ENCODE results near the gene MRPL39.

The MRPL39 gene

DNA sequence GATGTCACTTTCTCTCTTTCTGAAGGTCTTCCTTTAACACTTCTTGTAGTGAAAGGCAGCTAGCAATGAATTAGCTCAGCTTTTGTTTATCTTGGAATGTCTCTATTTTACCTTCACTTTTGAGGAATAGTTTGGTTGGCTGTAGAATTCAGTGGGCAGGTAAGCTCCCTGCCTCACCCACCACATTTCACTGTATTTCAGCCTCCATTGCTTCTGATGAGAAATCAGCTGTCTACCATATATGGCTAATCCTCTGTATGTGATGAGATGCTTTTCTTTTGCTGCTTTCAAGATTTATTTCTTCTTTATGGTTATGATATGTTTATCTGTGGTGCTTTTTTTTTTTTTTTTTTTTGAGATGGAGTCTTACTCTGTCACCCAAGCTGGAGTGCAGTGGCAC is 70.1 kb downstream of the MRPL39 start:
- DNase-seq (ENCODE audit: low read depth in 2 of 2), result no peak

DNA sequence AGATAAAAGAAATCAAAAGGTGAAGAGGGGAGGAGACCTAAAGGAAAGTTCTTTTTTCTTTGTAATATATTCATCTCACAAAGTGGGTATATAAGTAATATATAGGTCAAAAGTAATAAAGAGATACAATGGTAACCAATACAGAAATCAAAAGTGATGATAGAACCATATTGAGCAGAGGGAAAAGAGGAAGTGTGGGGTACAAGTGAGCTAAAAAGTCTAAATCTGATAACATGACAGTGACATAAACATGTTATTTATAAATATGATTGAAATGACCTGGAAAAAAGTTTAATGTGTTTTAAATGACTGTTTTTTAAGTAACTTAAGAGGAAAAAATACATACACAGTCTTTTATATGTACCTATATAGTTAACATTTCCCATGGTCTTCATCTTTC is 70.5 kb downstream of the MRPL39 start:
- no peak for DNase-seq (ENCODE audit: low read depth in 2 of 2)

DNA sequence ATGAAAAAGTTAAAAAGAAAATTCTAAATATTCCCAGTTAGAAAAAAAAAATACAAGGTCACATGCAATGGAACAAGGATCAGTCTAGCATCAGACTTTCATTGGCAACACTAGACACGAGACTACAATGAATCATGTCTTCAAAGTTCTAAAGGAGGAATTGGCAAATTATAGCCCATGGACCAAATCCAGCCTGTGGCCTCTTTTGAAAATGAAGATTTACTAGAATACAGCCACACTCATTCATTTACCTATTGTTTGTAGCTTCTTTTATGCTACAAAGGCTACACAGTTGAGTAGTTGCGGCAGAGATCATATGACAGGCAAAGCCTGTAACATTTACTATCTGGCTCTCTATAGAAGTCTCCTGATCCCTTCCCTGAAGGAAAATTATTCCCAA is 71.4 kb downstream of the MRPL39 start:
- DNase-seq (ENCODE audit: low read depth in 2 of 2), result no peak
